Measurements from ENCODE around the gene ROR1.

ROR1 gene

DNA sequence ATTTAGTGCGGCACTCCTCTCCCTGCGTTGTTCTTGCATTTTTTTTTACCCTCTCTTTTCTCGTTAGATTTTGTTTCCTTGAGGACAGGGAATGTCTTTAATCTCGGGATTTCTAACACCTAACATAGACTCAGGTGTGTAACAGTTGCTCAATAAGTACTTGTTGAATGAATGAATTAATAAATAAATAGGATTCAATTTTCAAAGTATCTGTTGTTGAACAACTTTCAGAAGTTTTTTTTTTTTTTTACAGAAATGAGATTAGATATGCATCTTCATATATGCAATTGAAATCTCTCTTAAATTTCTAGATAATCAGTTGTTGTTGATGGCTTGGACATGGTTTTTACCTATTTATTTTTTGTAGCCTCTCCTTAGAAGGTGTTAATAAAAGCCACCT lies 83.1 kb downstream of the ROR1 start:
- Histone ChIP-seq H3K9me3 (ENCODE audit: control insufficient read depth, insufficient read depth, low read length) (no peaks in the 10 kb centered on the region), H3K4me1 (ENCODE audit: insufficient read depth, low read length) (peaks cover 14% of the 10 kb centered on the region; the same call in 1 of the 2 replicates), H3K9ac (ENCODE audit: low read depth, low read length) (no peak overlapping the region), H3K36me3 (ENCODE audit: insufficient read depth, low read length) (no peaks in the 10 kb centered on the region)

DNA sequence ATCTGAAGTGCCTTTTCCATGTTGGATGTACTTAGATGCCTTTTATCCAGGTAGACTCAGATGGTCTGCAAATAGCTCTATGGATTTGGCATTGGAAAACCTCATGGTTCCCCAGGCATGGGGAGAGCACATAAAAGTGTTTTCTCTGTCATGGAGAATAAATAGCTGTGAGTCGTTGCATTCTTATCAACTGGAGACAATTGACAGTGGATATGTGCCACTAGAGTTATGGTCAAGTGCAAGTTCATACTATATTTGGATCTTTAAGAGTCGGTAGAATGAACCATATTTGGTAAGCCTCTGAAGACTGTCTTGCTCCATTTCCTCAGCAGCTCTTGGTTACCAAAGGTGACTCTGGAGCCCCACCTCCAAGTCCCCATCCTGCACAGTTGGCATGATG lies 83.7 kb downstream of the ROR1 start:
- no peak overlapping the region for H3K9ac ChIP-seq (ENCODE audit: low read depth, low read length)
- H3K36me3 ChIP-seq (ENCODE audit: insufficient read depth, low read length): no peaks in the 10 kb centered on the region
- peaks cover 14% of the 10 kb centered on the region; the same call in 1 of the 2 replicates for H3K4me1 ChIP-seq (ENCODE audit: insufficient read depth, low read length)
- H3K9me3 ChIP-seq (ENCODE audit: control insufficient read depth, insufficient read depth, low read length): no peaks in the 10 kb centered on the region

DNA sequence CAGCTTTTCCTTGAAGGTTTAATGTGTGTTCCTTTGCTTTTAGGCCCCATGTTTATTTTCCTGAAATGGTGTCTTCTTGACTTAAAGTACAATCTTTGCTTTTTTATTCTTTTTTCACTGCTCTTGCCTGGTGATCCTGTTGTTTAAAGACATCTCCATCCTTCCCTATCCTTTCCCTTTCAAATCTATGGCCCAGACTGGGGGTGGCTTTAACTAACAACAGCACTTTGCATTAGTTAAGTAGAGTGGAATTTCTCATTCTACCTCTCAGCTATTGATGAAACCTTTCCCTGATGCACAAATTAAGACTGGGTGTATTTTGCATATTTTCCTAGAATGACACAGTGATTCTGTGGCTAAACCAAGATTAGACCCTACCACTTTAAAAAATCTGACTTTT lies 84.3 kb downstream of the ROR1 start:
- Histone ChIP-seq H3K9ac (ENCODE audit: low read depth, low read length) (no peak overlapping the region), H3K36me3 (ENCODE audit: insufficient read depth, low read length) (no peaks in the 10 kb centered on the region), H3K4me1 (ENCODE audit: insufficient read depth, low read length) (peaks cover 14% of the 10 kb centered on the region; the same call in 1 of the 2 replicates), H3K9me3 (ENCODE audit: control insufficient read depth, insufficient read depth, low read length) (no peaks in the 10 kb centered on the region)

DNA sequence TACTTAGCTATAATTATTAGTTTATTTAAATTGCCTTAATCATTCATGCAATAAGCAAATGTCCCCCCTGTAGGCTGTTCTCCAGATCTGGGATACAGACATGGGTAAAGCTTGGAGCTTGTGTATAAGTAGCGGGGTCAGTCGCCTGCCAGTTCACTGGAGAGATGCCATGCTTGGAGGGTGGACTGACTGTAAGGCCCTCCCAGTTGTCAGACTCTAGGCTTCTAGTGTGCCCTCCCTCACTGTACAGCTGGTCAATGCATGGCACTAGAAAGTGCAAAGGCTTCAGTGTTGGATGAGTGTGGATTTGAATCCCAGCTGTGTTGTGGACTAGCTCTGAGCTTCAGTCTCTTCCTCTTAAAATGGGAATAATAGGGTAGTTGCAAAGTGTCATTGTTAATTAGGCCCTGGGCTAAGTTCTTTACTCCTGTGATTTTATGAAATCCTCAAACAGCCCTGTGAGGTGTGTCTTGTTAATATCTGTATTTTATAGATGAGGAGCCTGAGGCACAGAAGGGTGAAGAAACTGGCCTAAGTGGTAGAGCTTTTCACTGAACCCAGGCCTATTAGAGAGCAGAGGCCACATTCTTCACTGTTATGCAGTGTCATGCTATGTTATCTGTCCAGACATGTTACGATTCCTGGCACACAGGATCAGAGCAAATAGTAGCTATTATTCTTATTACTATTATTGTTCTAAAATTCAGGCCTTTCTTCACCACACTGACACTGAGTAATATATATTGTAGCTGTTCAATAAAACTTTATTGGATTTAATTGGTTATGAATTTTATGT lies 85.9 kb downstream of the ROR1 start:
- Histone ChIP-seq H3K4me1 (ENCODE audit: insufficient read depth, low read length) (peaks cover 14% of the 10 kb centered on the region; the same call in 1 of the 2 replicates), H3K9ac (ENCODE audit: low read depth, low read length) (no peak overlapping the region), H3K36me3 (ENCODE audit: insufficient read depth, low read length) (no peaks in the 10 kb centered on the region), H3K9me3 (ENCODE audit: control insufficient read depth, insufficient read depth, low read length) (no peaks in the 10 kb centered on the region)

DNA sequence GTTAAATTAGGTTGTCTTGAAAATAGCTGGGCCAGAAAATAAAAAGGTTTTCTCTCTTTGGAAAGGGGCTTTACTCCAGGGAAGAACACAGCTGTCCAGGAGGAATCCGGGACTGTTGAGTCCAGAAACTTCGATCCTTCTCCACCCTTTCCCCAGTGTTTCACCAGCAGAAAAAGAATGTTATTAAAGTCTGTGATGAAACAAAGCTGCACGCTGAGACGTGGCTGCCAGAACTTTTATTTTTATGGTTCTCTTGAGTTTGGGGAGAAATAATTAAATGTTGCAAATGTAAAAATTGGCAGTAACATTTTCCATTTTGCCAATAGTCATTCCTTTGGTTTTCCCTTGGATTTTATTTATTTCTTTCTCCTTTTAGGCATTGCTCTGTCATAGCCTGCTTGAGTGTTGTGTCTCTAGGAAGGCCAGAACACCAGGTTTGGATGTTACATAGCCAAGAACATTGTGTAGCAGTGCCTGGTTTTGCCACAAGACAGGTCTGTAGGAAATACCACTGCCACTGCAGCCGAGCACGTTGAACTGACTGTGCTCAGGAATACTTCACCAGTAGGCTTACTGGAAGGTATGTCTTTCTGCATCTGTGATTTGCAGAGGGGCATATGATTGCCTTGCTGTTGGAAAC lies 87.4 kb downstream of the ROR1 start:
- peaks cover 14% of the 10 kb centered on the region; the same call in 1 of the 2 replicates for H3K4me1 ChIP-seq (ENCODE audit: insufficient read depth, low read length)
- no peaks in the 10 kb centered on the region for H3K36me3 ChIP-seq (ENCODE audit: insufficient read depth, low read length)
- H3K9ac ChIP-seq (ENCODE audit: low read depth, low read length): no peak overlapping the region
- H3K9me3 ChIP-seq (ENCODE audit: control insufficient read depth, insufficient read depth, low read length): no peaks in the 10 kb centered on the region

DNA sequence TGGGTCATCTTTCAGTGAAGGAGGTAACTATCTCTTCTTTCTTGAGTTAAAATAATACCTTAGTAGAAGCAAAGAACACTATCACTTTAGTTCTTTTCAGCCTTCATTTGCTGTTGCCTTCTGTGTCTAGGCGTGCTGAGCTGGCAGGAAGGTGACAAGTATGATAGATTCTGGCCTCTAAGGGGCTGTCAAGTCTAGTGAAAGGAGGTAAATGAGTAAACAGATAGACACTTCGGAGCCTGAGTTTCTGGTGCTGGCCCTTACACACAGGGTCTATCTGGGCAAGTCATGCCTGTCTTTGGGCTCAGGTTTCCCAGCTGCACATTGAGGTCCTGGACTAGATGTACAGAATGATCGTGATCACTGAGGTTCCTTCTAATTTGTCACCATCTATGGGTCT lies 89.3 kb downstream of the ROR1 start:
- peaks cover 11% of the 10 kb centered on the region; the same call in 1 of the 2 replicates for H3K4me1 ChIP-seq (ENCODE audit: insufficient read depth, low read length)
- H3K9ac ChIP-seq (ENCODE audit: low read depth, low read length): no peak overlapping the region
- H3K9me3 ChIP-seq (ENCODE audit: control insufficient read depth, insufficient read depth, low read length): no peaks in the 10 kb centered on the region
- no peaks in the 10 kb centered on the region for H3K36me3 ChIP-seq (ENCODE audit: insufficient read depth, low read length)

DNA sequence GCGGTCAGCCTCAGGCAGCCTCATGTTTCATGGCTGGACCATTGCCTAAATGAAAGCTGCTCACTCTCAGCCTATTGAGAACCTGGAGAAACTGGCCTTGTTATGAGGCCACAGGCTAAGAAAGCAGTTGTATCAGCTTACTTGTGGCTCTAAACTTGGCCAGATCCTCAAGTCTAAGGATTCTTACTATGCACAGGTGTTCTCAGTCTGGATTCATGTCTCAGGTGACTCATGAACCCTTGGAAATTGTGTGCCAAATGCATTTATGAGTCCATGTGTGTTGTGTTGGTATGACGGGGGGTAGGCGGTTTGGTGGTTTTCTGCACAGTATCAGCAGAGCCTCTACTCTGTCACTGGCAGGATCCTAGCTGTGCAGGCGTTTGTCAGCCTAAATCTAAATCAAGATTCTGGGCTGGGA lies 90.4 kb downstream of the ROR1 start:
- Histone ChIP-seq H3K4me1 (ENCODE audit: insufficient read depth, low read length) (0 out of 2 replicates have a peak, but pooled peaks cover 8% of the 10 kb centered on the region), H3K9ac (ENCODE audit: low read depth, low read length) (no peak overlapping the region), H3K36me3 (ENCODE audit: insufficient read depth, low read length) (no peaks in the 10 kb centered on the region), H3K9me3 (ENCODE audit: control insufficient read depth, insufficient read depth, low read length) (no peaks in the 10 kb centered on the region)

DNA sequence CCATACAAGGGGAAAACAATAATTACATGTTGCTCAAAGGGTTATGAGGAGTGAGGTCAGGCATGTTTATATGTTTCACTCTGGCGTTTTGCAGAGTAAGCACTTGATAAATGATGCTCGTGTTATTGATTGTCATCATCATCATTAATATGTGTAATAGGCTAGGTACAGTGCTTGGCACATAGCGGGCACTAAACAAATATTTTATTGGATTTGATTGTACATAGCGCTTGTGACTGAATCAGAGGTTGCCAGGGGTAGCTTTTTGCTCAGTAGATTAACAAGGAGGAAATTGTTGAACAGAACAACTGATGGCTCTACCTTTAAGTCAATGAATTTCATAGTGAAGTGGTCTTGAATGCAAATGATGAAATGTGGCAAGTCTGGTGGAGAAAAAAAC lies 91.7 kb downstream of the ROR1 start:
- Histone ChIP-seq H3K4me1 (ENCODE audit: insufficient read depth, low read length) (0 out of 2 replicates have a peak, but pooled peaks cover 8% of the 10 kb centered on the region), H3K9me3 (ENCODE audit: control insufficient read depth, insufficient read depth, low read length) (no peaks in the 10 kb centered on the region), H3K36me3 (ENCODE audit: insufficient read depth, low read length) (no peaks in the 10 kb centered on the region), H3K9ac (ENCODE audit: low read depth, low read length) (no peak overlapping the region)

DNA sequence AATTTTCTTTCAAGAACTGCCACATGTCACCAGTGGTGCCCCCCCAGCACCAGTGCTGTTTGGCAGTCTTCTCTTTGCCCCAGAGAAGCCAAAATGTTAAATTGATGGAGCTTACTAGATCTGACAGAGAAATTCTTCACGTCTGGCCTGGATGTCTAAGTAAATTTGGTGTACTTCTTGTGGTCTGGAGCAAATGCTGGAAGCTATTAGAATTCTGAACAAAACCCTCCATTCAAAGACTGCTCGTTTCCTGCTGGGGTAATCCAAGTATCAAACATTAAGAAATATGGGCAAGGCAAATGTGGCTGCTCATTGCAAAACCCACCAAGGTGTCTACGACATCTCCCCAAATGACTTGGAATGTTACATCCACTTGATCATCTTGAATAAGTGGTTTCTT lies 92.3 kb downstream of the ROR1 start:
- Histone ChIP-seq H3K4me1 (ENCODE audit: insufficient read depth, low read length) (0 out of 2 replicates have a peak, but pooled peaks cover 8% of the 10 kb centered on the region), H3K9ac (ENCODE audit: low read depth, low read length) (no peak overlapping the region), H3K36me3 (ENCODE audit: insufficient read depth, low read length) (no peaks in the 10 kb centered on the region), H3K9me3 (ENCODE audit: control insufficient read depth, insufficient read depth, low read length) (no peaks in the 10 kb centered on the region)

DNA sequence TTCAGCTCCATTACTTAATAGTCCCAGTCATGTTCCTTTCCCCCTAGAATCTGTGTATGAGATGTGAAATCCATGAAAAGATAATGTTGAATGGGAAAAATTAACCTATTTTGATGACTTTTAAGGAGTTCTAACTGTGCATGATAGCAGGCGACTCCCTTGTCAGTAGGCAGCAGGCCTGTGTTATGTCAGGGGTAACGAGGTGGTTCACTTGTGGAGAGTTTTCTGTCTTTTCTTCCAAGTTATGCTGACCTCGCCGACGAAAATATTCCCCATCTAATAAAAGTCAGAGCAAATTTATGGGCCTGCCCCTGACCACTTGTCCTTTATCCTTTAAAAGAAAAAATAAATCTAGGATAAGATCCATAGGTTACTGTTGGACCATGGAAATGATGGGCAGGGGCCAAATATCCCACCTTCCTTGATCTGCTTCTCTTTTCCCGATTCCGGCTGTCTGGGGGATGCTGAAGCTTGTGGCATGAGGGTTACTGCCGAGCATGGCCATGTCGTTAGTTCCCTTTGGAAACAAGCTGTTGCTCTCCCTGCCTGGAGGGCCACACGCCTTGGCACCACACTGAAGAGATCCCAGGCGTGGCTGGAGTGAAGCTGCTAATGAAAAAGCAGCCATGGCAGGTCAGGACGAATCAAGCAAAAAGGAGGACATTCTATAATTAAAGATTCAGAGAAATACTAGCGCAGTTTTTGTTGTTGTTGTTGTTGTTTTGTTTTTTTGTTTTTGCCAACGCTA lies 93.8 kb downstream of the ROR1 start:
- Histone ChIP-seq H3K9ac (ENCODE audit: low read depth, low read length) (no peak overlapping the region), H3K9me3 (ENCODE audit: control insufficient read depth, insufficient read depth, low read length) (no peaks in the 10 kb centered on the region), H3K36me3 (ENCODE audit: insufficient read depth, low read length) (no peaks in the 10 kb centered on the region), H3K4me1 (ENCODE audit: insufficient read depth, low read length) (0 out of 2 replicates have a peak, but pooled peaks cover 8% of the 10 kb centered on the region)

DNA sequence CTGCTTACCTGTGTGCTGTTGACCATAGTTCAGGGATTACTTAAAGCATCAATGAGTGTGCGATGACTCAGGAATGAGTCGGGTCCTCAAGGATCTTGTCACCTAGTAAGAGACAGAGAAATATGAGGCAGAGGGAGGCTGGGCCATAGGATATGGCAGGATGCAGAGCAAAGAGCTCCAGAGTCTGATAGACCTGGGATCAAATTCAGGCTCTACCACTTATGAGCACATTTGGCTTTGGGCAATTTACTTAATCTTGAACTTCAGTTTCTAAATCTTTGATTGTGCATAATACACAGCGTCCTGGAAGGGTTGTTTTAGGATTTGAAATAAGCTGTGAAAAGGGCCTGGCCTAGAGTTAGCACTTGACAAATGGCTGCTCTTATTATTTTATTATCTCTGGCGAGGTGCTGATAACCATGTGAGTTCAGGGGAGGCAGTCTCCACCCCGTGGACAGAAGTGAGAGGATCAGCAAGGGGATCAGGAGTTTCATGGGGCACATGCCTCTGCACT lies 94.5 kb downstream of the ROR1 start:
- Histone ChIP-seq H3K9me3 (ENCODE audit: control insufficient read depth, insufficient read depth, low read length) (no peaks in the 10 kb centered on the region), H3K4me1 (ENCODE audit: insufficient read depth, low read length) (0 out of 2 replicates have a peak, but pooled peaks cover 8% of the 10 kb centered on the region), H3K36me3 (ENCODE audit: insufficient read depth, low read length) (no peaks in the 10 kb centered on the region), H3K9ac (ENCODE audit: low read depth, low read length) (no peak overlapping the region)

DNA sequence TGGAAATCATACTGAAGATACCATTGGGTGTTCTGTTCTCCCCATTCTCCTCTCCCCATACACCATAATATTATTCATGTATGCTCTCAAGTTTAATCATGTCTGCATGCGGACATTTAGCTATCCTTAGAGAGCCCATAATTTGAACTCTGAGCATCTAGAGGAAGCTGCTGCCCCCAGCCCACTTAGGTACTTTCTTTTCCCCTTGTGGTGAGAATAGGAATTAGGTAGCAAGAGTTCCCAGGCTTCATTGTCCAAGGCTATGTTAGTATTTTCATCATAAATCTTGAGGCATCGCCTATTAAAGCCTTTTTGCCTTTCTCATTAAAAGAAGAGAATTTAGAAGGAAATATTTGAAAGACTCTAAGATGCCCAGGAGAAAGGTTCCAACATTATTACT lies 96.3 kb downstream of the ROR1 start:
- Histone ChIP-seq H3K36me3 (ENCODE audit: insufficient read depth, low read length) (no peaks in the 10 kb centered on the region), H3K9me3 (ENCODE audit: control insufficient read depth, insufficient read depth, low read length) (no peaks in the 10 kb centered on the region), H3K9ac (ENCODE audit: low read depth, low read length) (no peak overlapping the region), H3K4me1 (ENCODE audit: insufficient read depth, low read length) (peaks cover 12% of the 10 kb centered on the region; the same call in 1 of the 2 replicates)

DNA sequence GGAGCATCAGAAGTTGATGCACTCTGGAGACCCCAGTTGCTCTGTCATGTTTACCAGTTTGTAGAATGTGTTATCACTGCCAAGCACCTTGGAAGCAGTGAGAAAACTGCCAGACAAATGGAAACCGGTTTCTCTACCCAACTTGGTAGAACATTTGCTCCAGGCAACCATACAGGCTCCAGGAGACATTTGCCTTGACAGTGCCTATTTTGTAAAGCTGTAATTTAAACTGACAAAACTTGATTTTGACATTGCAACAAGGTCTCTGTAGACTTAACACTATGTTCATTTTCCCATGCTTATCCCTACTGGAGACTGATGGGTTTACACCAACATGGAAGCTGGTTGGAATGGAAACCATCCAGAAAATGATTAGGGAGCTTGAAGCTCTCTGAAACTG lies 97.6 kb downstream of the ROR1 start:
- H3K9me3 ChIP-seq (ENCODE audit: control insufficient read depth, insufficient read depth, low read length): no peaks in the 10 kb centered on the region
- peaks cover 15% of the 10 kb centered on the region; the same call in 1 of the 2 replicates for H3K4me1 ChIP-seq (ENCODE audit: insufficient read depth, low read length)
- H3K36me3 ChIP-seq (ENCODE audit: insufficient read depth, low read length): no peaks in the 10 kb centered on the region
- H3K9ac ChIP-seq (ENCODE audit: low read depth, low read length): no peak overlapping the region

DNA sequence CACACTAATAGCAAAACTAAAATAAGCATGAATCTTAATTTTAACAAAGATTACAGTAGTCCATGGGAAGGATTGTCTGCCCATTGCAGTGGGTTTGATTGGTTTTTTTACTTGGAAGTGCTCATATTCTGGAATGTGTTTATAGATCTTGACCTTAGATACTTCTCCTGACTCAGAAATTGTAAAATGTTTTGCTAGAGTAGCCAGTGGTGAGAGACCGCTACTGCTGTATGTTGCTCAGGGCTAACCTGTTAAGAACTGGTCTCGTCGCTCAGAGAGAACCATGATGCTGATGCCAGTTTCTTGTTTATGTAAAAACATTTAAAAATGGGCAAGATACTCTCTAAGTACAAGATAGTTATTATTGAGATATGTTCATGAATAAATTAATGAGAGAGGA lies 99.9 kb downstream of the ROR1 start:
- Histone ChIP-seq H3K4me1 (ENCODE audit: insufficient read depth, low read length) (peaks cover 19% of the 10 kb centered on the region), H3K36me3 (ENCODE audit: insufficient read depth, low read length) (no peaks in the 10 kb centered on the region), H3K9ac (ENCODE audit: low read depth, low read length) (no peak overlapping the region), H3K9me3 (ENCODE audit: control insufficient read depth, insufficient read depth, low read length) (no peaks in the 10 kb centered on the region)

Data from ES-I3 (cell line).